Measurements from ENCODE around the gene TENM3. TPM values are rescaled to one million over a fixed set of nuclear protein-coding genes. Genes with fewer than 3 reads are reported as not detected.
"Not testable (repeated sequence)": the region's sequence is repeated elsewhere in the genome, so short reads cannot be mapped to it uniquely, and the experiment has no call there.

Gene TENM3
- total RNA-seq, 2 donors from 2014 or later = not detected

DNA sequence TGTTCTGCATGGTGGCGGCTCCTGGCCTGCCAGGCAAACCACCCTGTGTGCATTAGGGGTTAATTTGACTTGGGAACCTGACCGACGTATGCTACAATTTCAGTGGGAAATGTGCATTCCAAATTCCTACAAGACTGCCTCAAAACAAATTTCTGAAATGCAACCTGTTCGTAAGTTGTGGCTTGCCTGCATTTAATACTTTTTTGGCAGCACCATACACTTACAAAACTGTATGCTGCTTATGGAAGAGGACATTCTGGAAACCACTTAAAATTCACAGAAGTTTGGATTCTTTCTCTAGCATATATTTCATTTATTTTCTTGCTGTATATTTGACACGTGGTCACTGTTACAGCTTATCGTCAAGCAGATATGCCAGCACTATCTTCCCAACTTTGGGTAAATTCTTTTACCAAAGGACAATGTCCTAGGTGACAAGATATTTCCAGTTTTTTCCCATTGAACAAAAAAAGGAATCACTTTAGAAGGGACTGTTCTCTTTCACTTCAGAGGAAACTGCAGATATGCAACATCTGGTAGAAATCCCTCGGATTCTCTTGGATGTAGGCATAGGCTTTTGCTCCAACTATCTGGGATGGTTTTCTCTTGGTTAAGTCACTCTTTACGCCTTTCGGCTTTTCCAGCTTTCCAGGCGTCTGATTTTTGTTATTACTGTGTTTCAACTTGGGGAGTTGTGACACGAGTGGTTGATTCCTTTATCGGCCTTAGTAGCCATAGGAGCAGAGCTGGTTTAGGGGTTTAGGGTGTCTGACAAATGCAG lies 9.7 kb upstream of the TENM3 start:
- H3K27ac Mint-ChIP-seq = no peak overlapping the region

DNA sequence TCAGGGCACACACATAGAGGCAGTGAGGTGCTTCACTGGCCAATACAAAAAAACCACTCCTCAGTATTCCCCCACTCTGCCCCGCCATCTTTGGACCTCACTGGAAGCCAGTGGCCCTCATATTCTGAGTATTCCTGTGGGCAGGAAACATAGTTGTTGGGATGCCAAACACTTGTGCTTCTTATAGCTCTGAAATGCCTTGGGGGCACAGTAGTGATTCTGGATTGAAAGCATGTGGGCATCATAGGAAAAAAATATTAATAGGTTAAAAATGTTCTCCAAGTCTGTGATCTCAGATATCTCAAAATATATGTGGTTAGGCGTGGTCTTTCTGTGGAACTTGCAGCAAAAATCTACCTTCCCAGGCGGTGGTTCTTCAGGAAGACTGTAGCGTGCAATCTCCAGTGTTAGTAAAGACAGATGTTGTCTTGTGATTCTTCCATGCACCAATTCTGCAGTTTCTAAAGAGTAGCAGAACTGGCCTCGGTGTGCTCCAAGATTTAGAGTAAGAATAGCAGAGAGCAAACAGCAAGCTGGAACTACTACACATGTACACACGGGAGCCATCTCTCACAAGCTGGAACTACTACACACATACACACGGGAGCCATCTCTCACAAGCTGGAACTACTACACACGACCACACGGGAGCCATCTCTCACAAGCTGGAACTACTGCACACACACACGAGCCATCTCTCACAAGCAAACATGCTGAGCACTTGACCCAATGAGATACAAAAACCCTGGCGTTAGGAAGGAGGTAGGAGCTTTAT lies 8.0 kb upstream of the TENM3 start:
- DNase-seq (no peak), ATAC-seq (no peak)
- no peak overlapping the region for H3K27ac Mint-ChIP-seq
- H3K9me3 ChIP-seq (ENCODE audit: control insufficient read depth, low read length, poor library complexity, severe bottlenecking) = no peaks in the 10 kb centered on the region
- no peaks in the 10 kb centered on the region for H3K36me3 Mint-ChIP-seq (ENCODE audit: low read depth)
- H3K4me1 Mint-ChIP-seq = no peaks in the 10 kb centered on the region
- no peak overlapping the region for H3K4me3 Mint-ChIP-seq
- no peaks in the 10 kb centered on the region for H3K27me3 Mint-ChIP-seq

More for the DNA sequence above, 9.7 kb upstream of the TENM3 start:
- Mint-ChIP-seq H3K27me3 (no peaks in the 10 kb centered on the region), H3K4me1 (no peaks in the 10 kb centered on the region), H3K4me3 (no peak overlapping the region), H3K36me3 (ENCODE audit: low read depth) (no peaks in the 10 kb centered on the region)
- ATAC-seq (no peak), DNase-seq (no peak)
- H3K9me3 ChIP-seq (ENCODE audit: control insufficient read depth, low read length, poor library complexity, severe bottlenecking) = no peaks in the 10 kb centered on the region

DNA sequence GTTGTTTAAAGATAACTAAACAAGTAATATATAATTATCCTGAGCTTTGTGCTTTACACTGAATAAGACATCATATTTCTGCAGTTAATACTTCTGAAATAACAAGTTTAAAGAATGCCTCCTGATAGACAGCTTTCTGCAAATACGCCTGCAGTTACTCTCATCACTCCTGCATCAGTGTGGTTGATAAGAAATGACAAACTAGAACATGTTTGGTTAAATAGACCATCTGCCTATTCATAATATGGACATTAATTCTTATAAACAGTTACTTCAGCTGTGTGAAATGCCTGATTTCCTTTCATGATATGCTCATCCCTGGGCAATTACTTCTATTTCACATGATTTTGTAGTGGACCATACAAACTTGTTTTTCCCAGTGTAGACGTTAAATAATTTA lies 7.0 kb upstream of the TENM3 start:
- Mint-ChIP-seq H3K4me1 (no peaks in the 10 kb centered on the region), H3K27me3 (no peaks in the 10 kb centered on the region), H3K36me3 (ENCODE audit: low read depth) (no peaks in the 10 kb centered on the region), H3K4me3 (no peak overlapping the region), H3K27ac (no peak overlapping the region)
- no peaks in the 10 kb centered on the region for H3K9me3 ChIP-seq (ENCODE audit: control insufficient read depth, low read length, poor library complexity, severe bottlenecking)
- DNase-seq (no peak), ATAC-seq (no peak)

DNA sequence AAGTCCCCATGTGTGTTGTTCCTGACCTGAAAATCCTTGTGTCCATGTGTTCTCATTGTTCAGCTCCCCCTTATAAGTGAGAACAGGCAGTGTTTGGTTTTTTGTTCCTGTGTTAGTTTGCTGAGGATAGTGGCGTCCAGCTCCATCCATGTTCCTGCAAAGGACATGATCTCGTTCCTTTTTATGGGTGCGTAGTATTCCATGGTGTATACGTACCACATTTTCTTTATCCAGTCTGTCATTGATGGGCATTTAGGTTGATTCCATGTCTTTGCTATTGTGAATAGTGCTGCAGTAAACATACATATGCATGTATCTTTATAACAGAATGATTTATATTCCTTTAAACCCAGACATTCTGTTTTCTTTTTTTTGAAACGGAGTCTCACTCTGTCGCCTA lies 6.2 kb upstream of the TENM3 start:
- not testable (repeated sequence) for H3K27me3 Mint-ChIP-seq, H3K4me3 Mint-ChIP-seq

DNA sequence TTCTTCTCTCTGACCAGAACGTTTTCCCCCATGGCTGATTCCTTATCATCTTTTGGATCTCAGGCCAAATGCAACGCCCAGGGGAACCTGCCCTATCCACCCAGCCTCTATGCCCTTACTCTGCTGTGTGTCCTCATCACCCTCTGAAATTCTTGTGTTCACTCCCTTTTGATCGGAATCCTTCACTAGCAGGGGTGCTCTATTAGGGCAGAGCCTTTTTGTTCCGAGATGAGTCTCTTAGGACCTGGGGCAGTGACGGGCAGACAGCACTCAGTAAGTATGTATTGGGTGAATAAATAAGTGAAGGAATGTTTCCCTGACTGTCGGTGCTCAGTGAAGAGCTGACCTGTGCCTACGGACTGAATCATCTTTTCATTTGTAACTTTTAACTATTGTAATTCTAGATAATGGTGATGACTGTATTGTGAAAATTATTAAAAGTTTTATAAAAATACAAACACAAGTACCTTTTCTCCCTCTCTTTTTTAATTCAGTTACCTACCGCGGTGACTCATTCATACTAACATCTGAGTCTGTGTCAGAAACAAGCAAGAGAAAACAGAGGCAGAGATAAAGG lies 4.8 kb upstream of the TENM3 start:
- ATAC-seq (no peak), DNase-seq (no peak)
- no peaks in the 10 kb centered on the region for H3K9me3 ChIP-seq (ENCODE audit: control insufficient read depth, low read length, poor library complexity, severe bottlenecking)
- Mint-ChIP-seq H3K4me1 (no peaks in the 10 kb centered on the region), H3K27me3 (no peaks in the 10 kb centered on the region), H3K27ac (no peak overlapping the region), H3K36me3 (ENCODE audit: low read depth) (peaks cover 3% of the 10 kb centered on the region), H3K4me3 (no peak overlapping the region)

More for the DNA sequence above, 6.2 kb upstream of the TENM3 start:
- not testable (repeated sequence) for H3K36me3 Mint-ChIP-seq (ENCODE audit: low read depth); ATAC-seq; H3K4me1 Mint-ChIP-seq; DNase-seq; H3K27ac Mint-ChIP-seq; H3K9me3 ChIP-seq (ENCODE audit: control insufficient read depth, low read length, poor library complexity, severe bottlenecking)

DNA sequence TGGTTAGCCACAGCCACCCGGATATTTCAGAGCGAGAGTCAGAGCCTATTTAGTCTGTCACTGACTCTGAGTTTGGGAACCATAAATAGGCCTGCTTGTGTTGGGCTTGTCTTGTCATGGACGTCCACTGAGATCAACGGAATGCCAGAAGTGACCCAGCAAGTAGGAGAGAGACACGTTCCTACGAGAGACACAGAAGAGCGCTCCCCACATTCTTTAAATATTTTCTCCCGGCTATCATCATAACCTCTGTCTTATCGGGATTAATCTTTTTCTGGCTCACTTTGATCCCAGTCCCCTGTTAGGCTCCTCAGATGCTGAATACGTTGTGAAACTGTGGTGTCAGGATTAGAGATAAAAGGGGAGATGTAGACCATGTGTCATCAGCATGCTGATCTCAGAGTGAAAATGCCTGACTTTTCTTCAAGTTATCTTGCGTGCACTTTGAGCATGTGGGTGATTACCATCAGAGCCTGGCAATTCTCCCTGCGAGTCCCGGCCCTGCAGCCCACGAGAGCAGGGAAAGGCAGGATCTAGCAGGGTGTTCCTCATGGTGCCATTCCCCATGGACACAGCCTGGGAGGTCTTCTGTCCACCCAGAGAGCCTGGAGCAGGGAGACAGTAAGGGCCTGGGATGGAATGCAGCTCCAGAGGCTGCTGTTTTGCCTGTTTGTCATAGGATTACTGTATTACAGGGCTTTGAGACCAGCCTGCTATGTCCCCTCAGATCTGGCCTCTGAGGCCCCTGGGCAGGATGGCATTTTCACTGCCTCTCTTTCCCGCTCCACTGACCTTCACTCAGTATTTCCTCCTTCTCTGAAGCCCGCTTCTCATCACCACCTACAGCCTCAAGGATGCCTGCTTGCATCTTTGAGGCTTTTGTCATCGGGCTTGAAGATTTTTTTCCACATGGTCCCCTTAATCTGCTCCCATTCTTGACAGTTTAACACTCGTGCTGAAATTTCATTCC lies 2.8 kb upstream of the TENM3 start:
- Mint-ChIP-seq H3K4me3 (no peak overlapping the region), H3K36me3 (ENCODE audit: low read depth) (peaks cover 3% of the 10 kb centered on the region), H3K4me1 (no peaks in the 10 kb centered on the region), H3K27me3 (no peaks in the 10 kb centered on the region), H3K27ac (no peak overlapping the region)
- ATAC-seq (no peak), DNase-seq (no peak)
- H3K9me3 ChIP-seq (ENCODE audit: control insufficient read depth, low read length, poor library complexity, severe bottlenecking) = no peaks in the 10 kb centered on the region

DNA sequence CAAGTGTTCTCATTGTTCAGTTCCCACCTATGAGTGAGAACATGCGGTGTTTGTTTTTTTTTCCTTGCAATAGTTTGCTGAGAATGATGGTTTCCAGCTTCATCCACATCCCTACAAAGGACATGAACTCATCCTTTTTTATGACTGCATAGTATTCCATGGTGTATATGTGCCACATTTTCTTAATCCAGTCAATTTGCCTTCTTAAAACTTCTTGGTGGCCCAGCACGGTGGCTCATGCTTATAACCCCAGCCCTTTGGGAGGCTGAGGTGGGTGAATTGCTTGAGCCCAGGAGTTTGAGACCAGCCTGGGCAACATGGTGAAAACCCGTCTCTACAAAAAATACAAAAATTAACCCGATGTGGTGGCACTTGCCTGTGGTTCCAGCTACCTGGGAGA lies 942 bp upstream of the TENM3 start:
- not testable (repeated sequence) for DNase-seq; H3K27me3 Mint-ChIP-seq; H3K4me1 Mint-ChIP-seq; H3K4me3 Mint-ChIP-seq; H3K36me3 Mint-ChIP-seq (ENCODE audit: low read depth); ATAC-seq; H3K9me3 ChIP-seq (ENCODE audit: control insufficient read depth, low read length, poor library complexity, severe bottlenecking); H3K27ac Mint-ChIP-seq

DNA sequence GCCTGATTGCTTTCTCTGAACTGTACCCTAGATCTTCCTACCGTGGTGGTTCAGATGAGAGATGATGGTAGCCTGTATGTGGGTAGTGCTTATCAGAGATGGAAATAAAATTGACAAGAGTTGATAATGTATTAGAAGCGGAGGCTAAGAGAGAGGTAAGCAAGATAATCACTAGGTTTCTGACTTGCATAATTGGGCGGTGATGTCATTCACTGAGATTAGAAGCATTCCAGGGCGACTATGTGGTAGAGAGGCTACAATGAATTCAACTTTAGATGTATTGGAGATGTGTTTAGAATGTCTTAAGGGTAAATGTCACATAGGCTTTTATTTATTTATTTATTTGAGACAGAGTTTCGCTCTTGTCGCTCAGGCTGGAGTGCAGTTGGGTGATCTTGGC lies 415 bp upstream of the TENM3 start:
- no peak for ATAC-seq
- Mint-ChIP-seq H3K4me1 (no peaks in the 10 kb centered on the region), H3K27me3 (no peaks in the 10 kb centered on the region), H3K27ac (no peak overlapping the region), H3K4me3 (no peak overlapping the region), H3K36me3 (ENCODE audit: low read depth) (peaks cover 3% of the 10 kb centered on the region)
- no peaks in the 10 kb centered on the region for H3K9me3 ChIP-seq (ENCODE audit: control insufficient read depth, low read length, poor library complexity, severe bottlenecking)
- no peak for DNase-seq

DNA sequence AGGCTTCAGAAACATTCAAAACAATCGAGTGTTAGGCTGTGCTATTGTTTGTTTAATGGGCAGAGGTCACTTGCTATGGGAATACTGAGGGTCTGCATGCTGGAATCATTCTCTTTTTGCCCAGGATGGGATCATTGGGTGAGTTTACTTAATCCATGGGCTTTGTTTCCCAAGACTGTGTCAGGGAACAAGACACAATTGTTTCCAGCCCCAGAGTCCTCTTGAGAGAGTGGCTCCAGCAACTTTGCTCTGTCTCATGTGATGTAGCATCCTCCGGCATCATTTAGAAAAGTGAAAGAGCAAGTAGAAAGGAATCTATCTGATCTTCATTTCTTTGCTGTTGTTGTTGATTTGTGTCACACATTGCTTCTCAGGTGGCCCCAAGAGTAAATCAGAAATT lies 1.8 kb downstream of the TENM3 start:
- peaks cover 3% of the 10 kb centered on the region for H3K36me3 Mint-ChIP-seq (ENCODE audit: low read depth)
- H3K27me3 Mint-ChIP-seq = no peaks in the 10 kb centered on the region
- no peak for DNase-seq

DNA sequence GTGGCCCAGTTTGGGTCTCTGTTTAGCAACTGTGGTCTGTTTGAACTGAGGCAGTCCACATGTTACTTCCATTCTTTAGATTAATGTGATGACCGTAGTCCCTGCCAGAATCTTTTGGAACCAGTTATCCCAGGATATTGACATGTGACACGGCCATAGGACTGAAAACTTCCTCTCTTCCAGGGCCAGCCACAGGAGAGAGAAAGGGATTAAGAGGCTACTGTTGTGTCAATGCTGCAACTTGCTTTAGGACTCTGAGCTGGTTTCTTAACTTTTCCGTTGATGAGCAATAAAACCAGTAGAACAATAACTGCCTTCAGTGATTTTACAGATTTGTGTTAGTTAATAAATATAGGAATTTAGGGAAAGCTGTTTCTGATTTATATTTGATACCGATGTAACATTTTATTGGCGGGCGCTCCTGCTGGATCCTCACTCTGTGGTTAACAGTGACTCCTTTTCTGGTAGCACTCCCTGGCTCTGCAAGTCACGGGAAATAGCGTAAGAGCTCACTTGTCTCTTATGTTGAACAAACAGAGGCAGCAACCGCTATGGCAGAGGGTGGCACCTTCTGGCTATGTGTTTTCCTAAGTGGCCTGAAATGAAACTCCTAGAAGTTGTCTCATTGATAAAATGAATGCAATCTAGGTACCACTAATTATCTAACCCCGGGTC lies 2.5 kb downstream of the TENM3 start:
- no peak for DNase-seq
- no peaks in the 10 kb centered on the region for H3K4me1 Mint-ChIP-seq

More for the DNA sequence above, 1.8 kb downstream of the TENM3 start:
- H3K27ac Mint-ChIP-seq = no peak overlapping the region
- no peak overlapping the region for H3K4me3 Mint-ChIP-seq
- no peaks in the 10 kb centered on the region for H3K9me3 ChIP-seq (ENCODE audit: control insufficient read depth, low read length, poor library complexity, severe bottlenecking)
- H3K4me1 Mint-ChIP-seq = no peaks in the 10 kb centered on the region
- ATAC-seq = no peak

DNA sequence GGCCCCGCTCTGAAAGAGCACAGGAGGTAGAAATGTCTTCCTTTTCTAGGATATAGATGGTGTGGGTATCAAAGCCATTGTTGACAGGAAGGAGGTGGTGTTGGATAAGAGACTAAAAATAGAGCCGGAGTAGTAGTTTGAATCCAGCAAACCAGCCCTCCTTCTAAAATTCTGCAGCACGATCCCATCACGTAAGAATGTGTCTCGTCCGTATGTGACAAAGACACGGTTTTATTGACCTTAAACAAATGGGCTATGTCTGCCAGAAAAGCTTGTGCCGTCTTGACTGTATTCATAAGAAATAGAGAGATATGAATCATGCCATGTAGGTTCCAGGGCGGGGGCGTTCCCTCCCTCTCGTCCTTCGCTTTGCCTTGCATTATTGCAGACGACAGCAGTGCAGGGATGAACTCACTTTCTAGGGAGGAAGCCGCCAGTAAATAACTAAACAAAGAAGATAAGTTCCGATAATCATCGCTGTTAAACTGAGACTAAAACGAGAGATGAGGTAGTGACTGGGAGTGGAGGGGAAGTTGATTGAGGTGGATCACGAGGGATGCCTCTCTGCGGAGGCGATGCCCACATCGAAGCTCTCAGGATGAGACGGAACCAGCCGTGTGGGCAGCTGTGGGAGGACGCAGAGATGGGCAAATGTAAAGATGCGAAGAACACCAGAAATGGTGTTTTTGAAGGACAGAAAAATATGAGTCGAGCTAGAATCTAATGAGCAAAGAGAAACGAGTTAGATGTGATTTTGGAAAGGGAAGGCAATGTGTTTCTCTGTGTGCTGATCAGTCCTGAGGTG lies 3.4 kb downstream of the TENM3 start:
- Mint-ChIP-seq H3K4me1 (no peaks in the 10 kb centered on the region), H3K27me3 (no peaks in the 10 kb centered on the region), H3K36me3 (ENCODE audit: low read depth) (peaks cover 3% of the 10 kb centered on the region), H3K4me3 (no peak overlapping the region), H3K27ac (no peak overlapping the region)
- no peak for ATAC-seq
- H3K9me3 ChIP-seq (ENCODE audit: control insufficient read depth, low read length, poor library complexity, severe bottlenecking) = no peaks in the 10 kb centered on the region
- DNase-seq = no peak

More for the DNA sequence above, 2.5 kb downstream of the TENM3 start:
- no peak overlapping the region for H3K4me3 Mint-ChIP-seq
- no peak overlapping the region for H3K27ac Mint-ChIP-seq
- no peaks in the 10 kb centered on the region for H3K9me3 ChIP-seq (ENCODE audit: control insufficient read depth, low read length, poor library complexity, severe bottlenecking)
- no peak for ATAC-seq
- H3K27me3 Mint-ChIP-seq = no peaks in the 10 kb centered on the region
- H3K36me3 Mint-ChIP-seq (ENCODE audit: low read depth) = peaks cover 3% of the 10 kb centered on the region

DNA sequence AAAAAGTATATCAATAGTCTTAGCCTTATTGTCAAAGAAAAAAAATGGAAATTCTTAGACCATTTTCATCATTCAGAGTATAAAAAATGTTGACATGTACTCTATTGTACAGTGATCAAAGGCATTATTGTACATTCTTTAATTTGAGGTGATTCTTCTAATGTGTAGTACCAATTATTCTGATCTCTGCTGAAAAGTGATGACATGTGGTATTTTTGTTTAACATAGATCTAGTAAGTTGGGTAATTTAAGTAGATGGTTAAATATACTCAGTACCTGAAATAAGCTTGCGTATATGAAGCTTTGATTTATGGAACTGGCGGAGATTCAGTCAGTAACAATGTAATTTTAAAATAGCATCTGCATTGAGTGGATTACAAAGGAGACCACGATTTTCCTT lies 5.1 kb downstream of the TENM3 start:
- H3K4me1 Mint-ChIP-seq = no peaks in the 10 kb centered on the region
- no peak overlapping the region for H3K27ac Mint-ChIP-seq
- no peaks in the 10 kb centered on the region for H3K9me3 ChIP-seq (ENCODE audit: control insufficient read depth, low read length, poor library complexity, severe bottlenecking)
- no peak overlapping the region for H3K4me3 Mint-ChIP-seq
- no peaks in the 10 kb centered on the region for H3K27me3 Mint-ChIP-seq
- no peaks in the 10 kb centered on the region for H3K36me3 Mint-ChIP-seq (ENCODE audit: low read depth)
- DNase-seq (no peak), ATAC-seq (no peak)

Measured in T-helper 17 cell (primary cell).